Osteocyte (in vitro differentiated cells): ENCODE measurements around the gene THBS2. TPM values are rescaled to one million over a fixed set of nuclear protein-coding genes. Genes with fewer than 3 reads are reported as not detected.
"Not testable (repeated sequence)": the region's sequence is repeated elsewhere in the genome, so short reads cannot be mapped to it uniquely, and the experiment has no call there.

ENCODE experiments used
- DNase-seq: peaks from one replicate; pipeline ENCODE4 v3.0.0; 2021; ENCODE audit warnings: mixed read lengths; ENCODE audit not compliant: unreplicated experiment; ENCODE audit errors: extremely low spot score
- H3K27ac Mint-ChIP-seq: one replicate; pipeline ENCODE4 v1.8.0; 2021; ENCODE audit warnings: mild to moderate bottlenecking, mixed read lengths; ENCODE audit not compliant: unreplicated experiment
- H3K27me3 Mint-ChIP-seq: one replicate; pipeline ENCODE4 v1.8.0; 2021; ENCODE audit warnings: mixed read lengths; ENCODE audit not compliant: unreplicated experiment
- H3K36me3 Mint-ChIP-seq: one replicate; pipeline ENCODE4 v1.8.0; 2021; ENCODE audit warnings: mixed read lengths; ENCODE audit not compliant: unreplicated experiment
- H3K4me1 Mint-ChIP-seq: one replicate; pipeline ENCODE4 v1.8.0; 2021; ENCODE audit warnings: mixed read lengths; ENCODE audit not compliant: unreplicated experiment
- H3K4me3 Mint-ChIP-seq: one replicate; pipeline ENCODE4 v1.8.0; 2021; ENCODE audit warnings: mild to moderate bottlenecking, moderate library complexity, mixed read lengths; ENCODE audit not compliant: unreplicated experiment
- H3K9me3 Mint-ChIP-seq: one replicate; pipeline ENCODE4 v1.8.0; 2021; ENCODE audit warnings: mixed read lengths; ENCODE audit not compliant: unreplicated experiment
- total RNA-seq: library from RNA; stranded (reverse); gene quantifications from 2 replicates; pipeline ENCODE4 v1.2.1, GENCODE V29; 2021
- TF ChIP-seq, protein P1 (sequence below): fragments of 200-600 bp; sonication (generic); IDR thresholded peaks from 2 replicates; pipeline ENCODE4 v1.5.0; 2021; ENCODE audit warnings: antibody characterized with exemption, mild to moderate bottlenecking, moderate library complexity

Gene THBS2
- total RNA-seq, 1 donor from 2014 or later: 650 TPM

DNA sequence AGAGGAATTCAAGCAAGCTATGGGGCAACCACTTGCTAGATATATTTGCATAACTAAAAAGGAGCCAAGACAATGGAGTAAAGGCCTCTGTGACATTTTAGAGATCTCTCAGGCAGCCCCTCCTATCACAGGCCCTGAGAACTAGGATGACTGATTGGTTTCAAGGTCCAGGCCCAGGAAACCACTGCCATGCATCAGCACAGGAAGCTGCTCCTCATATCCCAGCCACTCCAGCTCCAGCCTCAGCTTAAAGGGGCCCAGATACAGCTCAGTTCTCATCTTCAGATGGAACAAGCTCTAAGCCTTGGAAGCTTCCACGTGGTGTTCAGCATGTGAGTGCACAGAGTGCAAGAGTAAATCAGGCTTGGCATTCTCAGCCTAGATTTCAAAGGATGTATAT lies 21.1 kb upstream of the THBS2 start:
- H3K4me1 Mint-ChIP-seq: peaks cover 3% of the 10 kb centered on the region
- TF ChIP-seq, protein P1, sequence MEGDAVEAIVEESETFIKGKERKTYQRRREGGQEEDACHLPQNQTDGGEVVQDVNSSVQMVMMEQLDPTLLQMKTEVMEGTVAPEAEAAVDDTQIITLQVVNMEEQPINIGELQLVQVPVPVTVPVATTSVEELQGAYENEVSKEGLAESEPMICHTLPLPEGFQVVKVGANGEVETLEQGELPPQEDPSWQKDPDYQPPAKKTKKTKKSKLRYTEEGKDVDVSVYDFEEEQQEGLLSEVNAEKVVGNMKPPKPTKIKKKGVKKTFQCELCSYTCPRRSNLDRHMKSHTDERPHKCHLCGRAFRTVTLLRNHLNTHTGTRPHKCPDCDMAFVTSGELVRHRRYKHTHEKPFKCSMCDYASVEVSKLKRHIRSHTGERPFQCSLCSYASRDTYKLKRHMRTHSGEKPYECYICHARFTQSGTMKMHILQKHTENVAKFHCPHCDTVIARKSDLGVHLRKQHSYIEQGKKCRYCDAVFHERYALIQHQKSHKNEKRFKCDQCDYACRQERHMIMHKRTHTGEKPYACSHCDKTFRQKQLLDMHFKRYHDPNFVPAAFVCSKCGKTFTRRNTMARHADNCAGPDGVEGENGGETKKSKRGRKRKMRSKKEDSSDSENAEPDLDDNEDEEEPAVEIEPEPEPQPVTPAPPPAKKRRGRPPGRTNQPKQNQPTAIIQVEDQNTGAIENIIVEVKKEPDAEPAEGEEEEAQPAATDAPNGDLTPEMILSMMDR: no peak
- H3K9me3 Mint-ChIP-seq: no peaks in the 10 kb centered on the region
- no peaks in the 10 kb centered on the region for H3K36me3 Mint-ChIP-seq
- DNase-seq: no peak
- H3K27ac Mint-ChIP-seq: no peak overlapping the region
- no peaks in the 10 kb centered on the region for H3K27me3 Mint-ChIP-seq
- H3K4me3 Mint-ChIP-seq: no peak overlapping the region

DNA sequence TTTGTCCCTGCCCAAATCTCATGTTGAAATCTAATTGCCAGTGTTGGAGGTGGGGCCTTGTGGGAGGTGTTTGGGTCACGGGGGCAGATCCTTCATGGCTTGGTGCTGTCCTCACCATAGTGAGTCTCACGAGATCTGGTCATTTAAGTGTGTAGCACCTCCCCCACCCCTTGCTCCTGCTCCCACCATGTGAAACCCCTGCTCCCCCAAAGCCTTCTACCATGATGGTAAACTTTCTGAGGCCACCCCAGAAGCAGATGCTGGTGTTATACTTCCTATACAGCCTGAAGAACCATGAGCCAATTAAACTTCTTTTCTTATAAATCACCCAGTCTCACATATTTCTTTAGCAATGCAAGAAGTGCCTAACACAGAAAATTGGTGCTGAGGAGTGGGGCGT lies 19.9 kb upstream of the THBS2 start:
- DNase-seq: no peak
- H3K4me3 Mint-ChIP-seq: no peak overlapping the region

GRCh38 chr6:169271877-169272216 lies 18.2 kb upstream of the THBS2 start:
- Mint-ChIP-seq H3K4me3 (no peak overlapping the region), H3K27me3 (no peaks in the 10 kb centered on the region), H3K9me3 (no peaks in the 10 kb centered on the region), H3K27ac (no peak overlapping the region), H3K4me1 (peaks cover 3% of the 10 kb centered on the region), H3K36me3 (no peaks in the 10 kb centered on the region)
- DNase-seq: no peak
- TF ChIP-seq, protein P1: no peak

More for the DNA sequence above, 19.9 kb upstream of the THBS2 start:
- Mint-ChIP-seq H3K27ac (no peak overlapping the region), H3K4me1 (peaks cover 3% of the 10 kb centered on the region), H3K27me3 (no peaks in the 10 kb centered on the region), H3K36me3 (no peaks in the 10 kb centered on the region), H3K9me3 (no peaks in the 10 kb centered on the region)
- TF ChIP-seq, protein P1: no peak

GRCh38 chr6:169271158-169271876 lies 17.7 kb upstream of the THBS2 start:
- peaks cover 3% of the 10 kb centered on the region for H3K4me1 Mint-ChIP-seq
- H3K9me3 Mint-ChIP-seq: no peaks in the 10 kb centered on the region
- TF ChIP-seq, protein P1: no peak
- H3K4me3 Mint-ChIP-seq: no peak overlapping the region
- DNase-seq: no peak
- no peaks in the 10 kb centered on the region for H3K27me3 Mint-ChIP-seq
- no peak overlapping the region for H3K27ac Mint-ChIP-seq
- no peaks in the 10 kb centered on the region for H3K36me3 Mint-ChIP-seq

- H3K4me1 Mint-ChIP-seq, H3K36me3 Mint-ChIP-seq, H3K4me3 Mint-ChIP-seq, H3K27me3 Mint-ChIP-seq, H3K9me3 Mint-ChIP-seq, H3K27ac Mint-ChIP-seq, DNase-seq: not testable (repeated sequence)
Observed at GRCh38 chr6:169270077-169270380, 16.4 kb upstream of the THBS2 start.
